HG02981 (cell line): ENCODE measurements around the gene ULBP3.
"Not testable (repeated sequence)": the region's sequence is repeated elsewhere in the genome, so short reads cannot be mapped to it uniquely, and the experiment has no call there.

Experiments
- ATAC-seq: cut with Tn5 transposase; IDR thresholded peaks from one replicate; pipeline ENCODE4 v1.9.1; 2021; ENCODE audit warnings: mild to moderate bottlenecking, moderate library complexity; ENCODE audit not compliant: unreplicated experiment

Gene ULBP3

GRCh38 chr6:150043501-150044412, 25.2 kb downstream of the ULBP3 start:
- no peak for ATAC-seq

- no peak for ATAC-seq
Measured at GRCh38 chr6:150043096-150043495, 25.8 kb downstream of the ULBP3 start.

GRCh38 chr6:150038202-150039062, 30.5 kb downstream of the ULBP3 start:
- no peak for ATAC-seq

- no peak for ATAC-seq
Measured at GRCh38 chr6:150037526-150038201, 31.3 kb downstream of the ULBP3 start.

GRCh38 chr6:150036081-150036480, 32.8 kb downstream of the ULBP3 start:
- ATAC-seq, result no peak

- no peak for ATAC-seq
Measured at GRCh38 chr6:150033207-150033771, 35.6 kb downstream of the ULBP3 start.

GRCh38 chr6:150032598-150032997, 36.3 kb downstream of the ULBP3 start:
- no peak for ATAC-seq

- no peak for ATAC-seq
Measured at GRCh38 chr6:150030611-150031010, 38.3 kb downstream of the ULBP3 start.

GRCh38 chr6:150029749-150030148, 39.2 kb downstream of the ULBP3 start:
- ATAC-seq, result no peak

GRCh38 chr6:150029276-150029675, 39.6 kb downstream of the ULBP3 start:
- no peak for ATAC-seq

- no peak for ATAC-seq
Measured at GRCh38 chr6:150028799-150029198, 40.1 kb downstream of the ULBP3 start.

GRCh38 chr6:150027806-150028565, 40.9 kb downstream of the ULBP3 start:
- no peak for ATAC-seq

- ATAC-seq, result no peak
Measured at GRCh38 chr6:150026976-150027805, 41.7 kb downstream of the ULBP3 start.

- ATAC-seq, result no peak
Measured at GRCh38 chr6:150025201-150025917, 43.6 kb downstream of the ULBP3 start, which contains the start of gene RAET1L. TSS of gene RAET1L (minus strand) at chr6:150025532. CDS start at chr6:150025471, 61 bp downstream.

GRCh38 chr6:150024646-150025155, 44.2 kb downstream of the ULBP3 start:
- no peak for ATAC-seq

GRCh38 chr6:150024021-150024420, 44.9 kb downstream of the ULBP3 start:
- ATAC-seq, result not testable (repeated sequence)

- ATAC-seq, result not testable (repeated sequence)
Measured at GRCh38 chr6:150021870-150022269, 47.1 kb downstream of the ULBP3 start.
